HG02981 (cell line): Measurements from ENCODE around the gene XIAP.
A peak's percentile ranks its signal among the peaks of the same experiment; 100 is the strongest.

Experiments used
- ATAC-seq: cut with Tn5 transposase; IDR thresholded peaks from one replicate; pipeline ENCODE4 v1.9.1; 2021; ENCODE audit warnings: mild to moderate bottlenecking, moderate library complexity; ENCODE audit not compliant: unreplicated experiment

The XIAP gene

DNA sequence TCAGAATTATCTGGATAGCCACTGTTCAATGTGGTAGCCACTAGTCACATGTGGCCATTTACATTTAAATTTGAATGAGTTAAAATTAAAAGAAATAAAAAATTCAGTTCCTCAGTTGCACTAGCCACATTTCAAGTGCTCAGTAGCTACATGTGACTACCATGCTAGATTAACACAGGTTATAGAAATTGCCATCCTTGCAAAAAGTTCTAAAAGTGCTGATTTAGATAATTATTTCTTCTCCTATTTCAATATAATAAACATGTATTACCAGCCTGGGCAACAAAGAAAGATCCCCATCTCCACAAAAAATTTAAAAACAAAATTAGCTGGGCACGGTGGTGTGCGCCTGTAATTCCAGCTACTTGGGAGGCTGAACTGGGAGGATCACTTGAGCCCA is 90.0 kb downstream of the XIAP start:
- ATAC-seq, result no peak

DNA sequence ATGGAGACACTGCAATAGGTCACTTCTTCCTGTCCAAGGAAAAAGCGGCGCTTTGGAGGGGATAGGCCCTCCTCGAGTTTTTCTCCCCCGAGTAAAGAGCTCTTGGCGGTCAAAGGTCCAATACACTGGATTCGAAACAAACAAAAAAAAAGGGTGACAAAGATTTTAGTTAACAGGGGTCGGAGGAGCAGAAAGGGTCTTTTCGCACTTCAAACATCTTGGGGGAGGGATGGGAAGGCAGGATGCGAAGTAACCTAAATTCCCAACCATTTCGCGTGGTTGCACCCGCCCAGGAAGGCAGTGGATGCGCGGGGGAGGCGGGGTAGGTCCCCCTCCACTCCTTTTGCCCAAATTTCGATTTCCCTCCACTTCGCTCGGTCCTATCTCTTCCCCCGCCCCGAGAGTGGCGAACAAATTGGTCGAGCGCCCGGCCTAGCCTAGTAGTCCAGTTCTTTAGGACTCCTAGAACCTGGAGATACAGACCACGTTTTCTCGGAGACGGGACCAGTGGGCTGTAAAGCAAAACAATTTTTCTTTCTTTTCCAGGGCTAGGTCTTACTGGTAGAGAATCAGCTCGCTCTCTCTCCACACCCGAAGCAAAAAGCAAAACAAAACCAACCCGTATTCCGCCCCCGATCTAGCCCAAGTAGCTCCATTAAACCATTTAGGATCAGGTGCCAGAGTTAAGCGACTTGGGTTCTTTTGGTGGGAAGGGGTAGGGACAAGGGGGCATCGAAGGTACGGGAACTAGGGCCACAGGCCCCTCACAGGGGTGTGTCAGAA is 99.6 kb downstream of the XIAP start:
- ATAC-seq, result no peak

DNA sequence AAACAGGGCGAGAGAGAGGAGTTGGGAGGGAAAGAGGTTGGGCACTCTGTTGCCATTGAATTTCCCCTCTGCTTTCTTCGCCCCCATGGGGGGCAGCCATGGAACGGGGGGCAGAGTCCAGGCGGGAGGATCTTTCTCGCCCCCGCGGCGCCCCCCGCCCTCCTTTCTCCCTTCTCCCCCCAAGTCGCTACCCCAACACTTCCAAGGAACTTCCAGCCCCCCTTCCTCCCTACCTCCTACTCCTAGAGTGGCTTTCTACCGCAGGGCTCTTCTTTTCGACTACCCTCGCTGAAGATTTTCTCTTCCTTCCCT is 101.1 kb downstream of the XIAP start:
- no peak for ATAC-seq

DNA sequence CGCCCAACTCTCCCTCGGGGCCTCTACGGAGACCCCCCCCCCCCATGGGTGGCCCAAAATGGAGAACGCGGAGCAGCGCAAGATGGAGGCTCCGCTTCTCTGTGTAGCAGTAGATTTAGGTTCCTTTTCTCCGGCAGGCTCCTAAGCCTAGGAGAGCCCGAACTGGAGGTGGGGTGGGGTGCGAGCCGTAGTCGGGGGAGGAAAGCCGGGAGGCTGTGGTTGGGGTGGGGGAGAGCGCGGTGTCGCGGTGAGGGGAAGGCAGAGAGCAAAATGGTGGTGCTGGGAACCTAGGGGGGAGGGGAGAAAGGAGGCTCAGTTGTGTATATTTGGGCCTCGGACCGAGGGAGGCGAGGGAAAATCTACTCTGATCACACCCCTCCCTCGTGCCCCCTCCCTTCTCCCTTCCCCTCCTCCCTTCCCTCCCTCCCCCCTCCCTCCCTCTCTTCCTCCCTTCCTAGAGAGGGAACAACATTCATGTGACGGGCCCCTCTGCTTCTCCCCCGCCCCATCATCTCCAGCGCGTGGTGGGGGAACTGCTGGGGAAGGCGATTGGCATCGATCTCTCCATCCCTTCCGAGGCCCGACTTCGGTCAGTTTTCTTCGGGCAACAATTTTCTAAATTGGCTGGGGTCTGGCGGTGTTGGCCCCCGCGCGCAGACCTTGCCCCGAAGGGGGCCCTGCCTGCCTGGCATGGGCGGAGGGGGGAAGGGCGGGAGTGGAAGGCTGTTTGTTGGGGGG is 101.6 kb downstream of the XIAP start, which contains the start of gene STAG2:
Gene STAG2, plus strand, starts transcription at position 439 of the 738 bp plus-strand sequence. CDS start 60,922 bp downstream, outside the sequence.
- ATAC-seq, result no peak

DNA sequence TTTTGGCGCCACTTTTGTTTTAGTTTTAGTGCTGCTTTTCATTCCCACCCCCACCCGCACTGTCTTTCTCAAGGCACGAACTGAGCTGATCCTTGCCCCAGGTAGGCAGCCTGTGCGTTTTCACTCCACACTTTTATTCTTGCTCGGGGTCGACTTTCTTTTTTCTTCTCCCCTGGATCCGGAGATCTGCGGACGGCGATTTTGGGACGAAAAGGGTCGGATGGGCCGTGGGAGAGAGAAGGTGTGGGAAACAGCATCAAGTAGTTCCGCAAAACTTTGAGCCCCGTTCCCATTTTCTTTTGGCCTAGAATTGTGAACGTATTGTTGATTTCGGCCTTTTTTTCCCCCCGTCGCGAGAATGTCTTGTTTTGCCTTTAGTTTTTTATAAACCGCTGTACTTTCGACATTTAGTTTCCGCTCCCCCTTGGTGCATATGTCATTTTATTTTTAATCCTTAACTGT is 102.2 kb downstream of the XIAP start:
- no peak for ATAC-seq

DNA sequence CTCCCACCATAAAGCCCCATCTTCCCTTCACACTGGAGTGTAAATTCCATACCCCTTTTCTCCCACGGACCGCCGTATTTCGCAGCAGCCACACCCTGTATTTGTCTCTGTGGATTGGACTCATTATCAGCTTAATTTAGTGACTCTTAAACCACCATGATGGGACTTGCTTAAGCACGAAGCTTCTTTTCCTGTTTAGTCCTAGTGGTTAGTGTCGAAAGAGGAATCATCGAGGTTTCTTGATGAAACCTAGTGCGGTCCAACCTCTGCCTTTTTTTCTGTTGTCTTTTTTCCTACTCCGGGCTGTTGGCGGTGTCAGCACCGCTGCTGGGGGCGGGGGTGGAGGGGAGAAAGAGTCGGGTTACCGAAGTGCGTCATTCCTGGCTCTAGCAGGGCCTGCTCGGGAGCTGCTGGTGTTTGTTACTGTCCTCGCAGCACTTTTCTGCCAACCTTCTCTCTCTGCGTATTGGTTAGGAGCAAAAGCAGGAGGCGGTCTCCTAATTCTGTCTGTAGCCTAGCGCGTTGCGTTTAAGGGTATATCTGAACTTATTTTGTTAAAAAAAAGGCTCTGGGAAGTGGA is 103.0 kb downstream of the XIAP start:
- peak; percentile 61 for ATAC-seq
